Tibial nerve (tissue), 4 donors: Measurements from ENCODE around the gene LRTM2. TPM values are rescaled to one million over a fixed set of nuclear protein-coding genes. Genes with fewer than 3 reads are reported as not detected.

Experiments used
- DNase-seq, 2 donors: peaks; one replicate each; pipeline ENCODE4 v3.0.0-alpha.2; 2019; ENCODE audit warnings: low spot score in 2 of 2
- H3K27ac ChIP-seq, 4 donors: fragments of 200-600 bp; sonication (generic) in 3 of 4; one replicate each; pipeline ENCODE4 v1.5.1; 2017 to 2019; ENCODE audit warnings: mild to moderate bottlenecking in 1 of 4
- H3K27me3 ChIP-seq, 2 donors: fragments of 200-600 bp; sonication (generic) in 1 of 2; one replicate each; pipeline versions ENCODE4 v1.5.1 to v1.6.0; 2017 to 2019
- H3K36me3 ChIP-seq, 3 donors: fragments of 200-600 bp; sonication (generic); one replicate each; pipeline ENCODE4 v1.5.1; 2018 to 2019
- H3K4me1 ChIP-seq, 4 donors: fragments of 200-600 bp; sonication (generic) in 3 of 4; one replicate each; pipeline ENCODE4 v1.5.1; 2017 to 2019
- H3K4me3 ChIP-seq, 4 donors: fragments of 200-600 bp; sonication (generic) in 3 of 4; one replicate each; pipeline ENCODE4 v1.5.1; 2017 to 2019; ENCODE audit warnings: mild to moderate bottlenecking in 1 of 4, moderate library complexity in 1 of 4
- H3K9me3 ChIP-seq, 4 donors: fragments of 200-600 bp; sonication (generic) in 3 of 4; one replicate each; pipeline ENCODE4 v1.5.1; 2017 to 2019
- CTCF ChIP-seq, 5 experiments: fragments of 200-600 bp in 3 of 5; fragments of 450-650 bp in 2 of 5; sonication (generic) in 3 of 5; IDR thresholded peaks; one replicate each; pipeline ENCODE4 v1.5.1; 2016 to 2019; ENCODE audit warnings: antibody characterized with exemption in 5 of 5, mild to moderate bottlenecking in 3 of 5, moderate library complexity in 2 of 5
- EP300 ChIP-seq, 2 donors: sonication (generic); formaldehyde crosslinking; IDR thresholded peaks; one replicate each; pipeline ENCODE4 v1.6.1; 2017; ENCODE audit warnings: antibody characterized with exemption in 2 of 2, mild to moderate bottlenecking in 1 of 2
- POLR2A ChIP-seq, 2 donors: fragments of 450-650 bp; IDR thresholded peaks; one replicate each; pipeline ENCODE4 v1.6.1; 2017; ENCODE audit warnings: antibody characterized with exemption in 2 of 2, mild to moderate bottlenecking in 2 of 2, moderate library complexity in 2 of 2
- WGBS, 2 donors: methylation state at CpG; one replicate each; pipeline ENCODE4 v1.1.5; 2018; 5-methylcytosine and 5-hydroxymethylcytosine counted together
- total RNA-seq, 4 donors: library from RNA; depleted of rRNA; stranded (reverse); fragments of >200 nt; gene quantifications; one replicate each; pipeline ENCODE4 v1.1.0, GENCODE V29; 2016

Gene LRTM2
- total RNA-seq, 4 donors from 2014 or later = not detected

DNA sequence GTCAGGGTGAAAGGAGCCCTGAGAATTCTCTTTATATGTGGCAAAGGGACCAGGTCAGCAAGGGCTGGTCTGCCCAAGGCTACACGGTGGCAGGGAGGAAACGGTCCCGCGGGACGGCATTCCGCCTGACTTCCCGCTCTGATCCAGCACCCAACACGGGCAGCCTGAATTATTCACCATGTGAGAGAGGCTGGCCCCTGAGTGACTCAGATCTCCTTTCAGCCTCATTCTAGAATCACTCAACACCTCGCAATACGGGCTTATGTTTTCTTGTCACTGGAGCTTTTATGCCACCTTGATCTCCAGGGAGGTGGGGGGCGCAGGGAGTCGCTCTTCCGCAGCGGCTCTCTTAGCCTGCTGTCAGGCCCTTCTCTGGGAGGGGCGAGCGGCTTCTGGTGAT is 8.5 kb downstream of the LRTM2 start:
- Histone ChIP-seq H3K9me3 (no peaks in the 10 kb centered on the region), H3K36me3 (no peaks in the 10 kb centered on the region), H3K4me3 (no peak overlapping the region), H3K27ac (no peak overlapping the region), H3K27me3 (peaks cover 0 to 70% of the 10 kb centered on the region in 2 donors), H3K4me1 (no peaks in the 10 kb centered on the region)
- TF ChIP-seq EP300 (IDR thresholded peaks at IDR 0.05) (no peak), CTCF (IDR thresholded peaks at IDR 0.05) (no peak), POLR2A (IDR thresholded peaks at IDR 0.05) (no peak)
- 68 to 76% methylated on average over 16 of the region's 16 CpGs for WGBS, 2 donors
- no peak for DNase-seq

DNA sequence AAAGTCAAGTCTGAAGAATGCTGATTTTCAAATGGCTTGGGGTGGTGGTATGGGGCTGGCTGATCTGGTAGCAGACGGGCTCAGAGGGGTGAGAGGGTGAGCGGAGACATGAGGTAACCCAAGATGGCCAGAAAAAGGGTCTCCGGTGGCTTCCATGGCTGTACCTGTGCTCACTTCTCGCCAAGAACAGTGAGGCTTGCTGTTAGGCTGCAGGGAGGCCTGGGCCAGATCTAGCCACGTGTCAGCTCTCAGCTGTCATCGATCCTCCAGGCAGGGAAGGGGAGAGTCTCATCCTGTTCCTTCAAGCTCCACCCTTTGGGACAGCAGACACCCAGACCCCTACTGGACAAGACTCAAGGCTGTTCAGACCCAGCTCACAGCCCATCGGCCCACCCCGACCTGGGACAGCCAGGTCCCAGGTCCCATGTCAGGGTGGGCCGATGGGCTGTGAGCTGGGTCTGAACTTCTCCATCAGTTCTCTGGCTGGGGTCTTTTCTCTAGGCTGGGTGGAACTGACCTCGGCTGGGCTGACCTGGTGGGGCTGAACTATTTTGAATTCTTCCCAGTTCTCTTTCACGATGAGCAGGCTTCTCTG is 9.0 kb downstream of the LRTM2 start:
- WGBS, 2 donors = 78 to 79% methylated on average over 8 to 11 of the region's 11 CpGs
- TF ChIP-seq EP300 (IDR thresholded peaks at IDR 0.05) (no peak), CTCF (IDR thresholded peaks at IDR 0.05) (no peak), POLR2A (IDR thresholded peaks at IDR 0.05) (no peak)
- no peak for DNase-seq

DNA sequence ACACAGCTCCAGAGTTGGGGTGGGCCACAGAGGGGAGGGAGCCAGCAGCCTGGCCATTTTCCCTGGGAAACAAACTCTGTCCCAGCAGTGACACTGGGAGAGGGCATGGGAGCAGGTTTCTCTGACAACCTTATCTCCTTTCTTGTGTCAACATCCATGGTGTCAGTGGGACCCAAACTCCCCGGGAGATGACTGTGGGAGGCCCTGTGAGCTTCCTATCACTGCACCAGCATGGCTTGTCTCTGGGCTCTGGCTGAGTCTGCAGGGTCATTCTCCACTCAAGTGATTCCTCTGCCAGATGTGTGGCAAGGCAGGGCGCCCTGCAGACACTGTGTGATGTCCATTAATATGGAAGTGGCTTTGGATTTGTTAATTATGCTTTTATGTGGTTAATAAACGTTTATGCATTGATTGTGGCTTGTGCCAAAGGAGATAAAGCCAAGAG is 10.1 kb downstream of the LRTM2 start:
- TF ChIP-seq EP300 (IDR thresholded peaks at IDR 0.05) (no peak), POLR2A (IDR thresholded peaks at IDR 0.05) (no peak), CTCF (IDR thresholded peaks at IDR 0.05) (no peak)
- H3K9me3 ChIP-seq = no peaks in the 10 kb centered on the region
- H3K27ac ChIP-seq = no peak overlapping the region
- H3K27me3 ChIP-seq = peaks cover 0 to 56% of the 10 kb centered on the region in 2 donors
- no peaks in the 10 kb centered on the region for H3K36me3 ChIP-seq
- WGBS, 2 donors = 51 to 59% methylated on average over 2 to 3 of the region's 3 CpGs
- H3K4me1 ChIP-seq = no peaks in the 10 kb centered on the region
- no peak for DNase-seq
- H3K4me3 ChIP-seq = no peak overlapping the region

More for the DNA sequence above, 9.0 kb downstream of the LRTM2 start:
- no peak overlapping the region for H3K4me3 ChIP-seq
- no peaks in the 10 kb centered on the region for H3K36me3 ChIP-seq
- no peaks in the 10 kb centered on the region for H3K4me1 ChIP-seq
- no peak overlapping the region for H3K27ac ChIP-seq
- peaks cover 0 to 64% of the 10 kb centered on the region in 2 donors for H3K27me3 ChIP-seq
- H3K9me3 ChIP-seq = no peaks in the 10 kb centered on the region

DNA sequence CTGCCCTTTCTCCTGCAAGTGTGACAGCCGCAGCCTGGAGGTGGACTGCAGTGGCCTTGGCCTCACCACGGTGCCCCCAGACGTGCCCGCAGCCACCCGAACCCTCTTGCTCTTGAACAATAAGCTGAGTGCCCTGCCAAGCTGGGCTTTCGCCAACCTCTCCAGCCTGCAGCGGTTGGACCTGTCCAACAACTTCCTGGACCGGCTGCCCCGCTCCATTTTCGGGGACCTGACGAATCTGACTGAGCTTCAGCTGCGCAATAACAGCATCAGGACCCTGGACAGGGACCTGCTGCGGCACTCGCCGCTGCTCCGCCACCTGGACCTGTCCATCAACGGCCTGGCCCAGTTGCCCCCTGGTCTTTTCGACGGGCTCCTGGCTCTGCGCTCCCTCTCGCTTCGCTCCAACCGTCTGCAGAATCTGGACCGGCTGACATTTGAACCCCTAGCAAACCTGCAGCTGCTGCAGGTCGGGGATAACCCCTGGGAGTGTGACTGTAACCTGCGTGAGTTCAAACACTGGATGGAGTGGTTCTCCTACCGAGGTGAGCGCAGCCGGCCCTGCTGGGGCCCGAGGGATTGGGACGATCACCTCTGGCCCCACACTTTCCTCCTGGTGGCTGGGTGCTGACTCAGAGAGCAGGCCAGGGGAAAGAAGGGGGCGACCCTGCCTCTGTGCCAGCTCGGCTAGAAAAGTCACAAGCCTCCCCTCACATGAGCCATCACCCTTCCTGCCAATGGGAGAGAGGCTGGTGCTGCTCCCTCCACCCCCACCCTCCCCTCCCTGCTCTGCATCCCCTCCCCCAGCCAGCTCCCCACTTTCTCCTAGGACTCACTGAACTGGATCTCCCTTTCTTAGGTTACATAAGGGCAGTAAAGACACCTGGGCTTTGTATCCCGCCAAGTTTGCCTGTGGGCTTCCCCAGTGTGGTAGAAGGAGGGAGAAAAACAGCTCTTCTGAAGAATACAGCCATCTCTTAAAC is 10.9 kb downstream of the LRTM2 start:
- H3K4me1 ChIP-seq = no peaks in the 10 kb centered on the region
- 6 to 9% methylated on average over 24 to 26 of the region's 34 CpGs for WGBS, 2 donors

More for the DNA sequence above, 10.9 kb downstream of the LRTM2 start:
- no peak for TF ChIP-seq POLR2A (IDR thresholded peaks at IDR 0.05)
- no peak for TF ChIP-seq EP300 (IDR thresholded peaks at IDR 0.05)
- no peak for TF ChIP-seq CTCF (IDR thresholded peaks at IDR 0.05)
- no peak for DNase-seq
- Histone ChIP-seq H3K4me3 (no peak overlapping the region), H3K36me3 (no peaks in the 10 kb centered on the region), H3K27ac (no peak overlapping the region), H3K27me3 (peaks cover 0 to 49% of the 10 kb centered on the region in 2 donors), H3K9me3 (no peaks in the 10 kb centered on the region)
